AG09319 (cell line): Measurements from ENCODE around the gene PCBD2.
A peak's percentile ranks its signal among the peaks of the same experiment; 100 is the strongest.
"Not testable (repeated sequence)": the region's sequence is repeated elsewhere in the genome, so short reads cannot be mapped to it uniquely, and the experiment has no call there.

ENCODE experiments used
- DNase-seq: peaks from one replicate; pipeline ENCODE4 v3.0.0-alpha.2; 2010; ENCODE audit warnings: low read depth; ENCODE audit errors: extremely low read depth
- TF ChIP-seq, protein P1 (sequence below): IDR thresholded peaks from 2 replicates; pipeline ENCODE4 v1.5.1; 2011; ENCODE audit warnings: low read depth, mild to moderate bottlenecking, inconsistent platforms, low read length, moderate library complexity

The PCBD2 gene

DNA sequence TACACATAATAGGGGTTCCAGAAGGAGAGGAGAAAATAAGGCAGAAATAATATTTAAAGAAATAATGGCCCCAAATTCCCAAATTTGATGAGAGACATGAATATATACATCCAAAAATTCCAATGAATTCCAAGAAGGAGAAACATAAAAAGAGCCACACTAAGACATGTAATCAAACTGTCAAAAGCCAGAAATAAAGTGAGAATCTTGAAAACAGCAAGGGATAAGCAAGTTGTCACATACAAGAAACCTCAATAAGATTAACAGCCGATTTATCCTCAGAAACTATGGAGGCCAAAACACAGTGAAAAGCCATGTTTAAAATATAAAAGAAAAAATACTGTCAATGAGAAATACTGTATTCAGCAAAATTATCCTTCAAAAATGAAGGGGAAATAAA is 77.3 kb downstream of the PCBD2 start:
- TF ChIP-seq, protein P1, sequence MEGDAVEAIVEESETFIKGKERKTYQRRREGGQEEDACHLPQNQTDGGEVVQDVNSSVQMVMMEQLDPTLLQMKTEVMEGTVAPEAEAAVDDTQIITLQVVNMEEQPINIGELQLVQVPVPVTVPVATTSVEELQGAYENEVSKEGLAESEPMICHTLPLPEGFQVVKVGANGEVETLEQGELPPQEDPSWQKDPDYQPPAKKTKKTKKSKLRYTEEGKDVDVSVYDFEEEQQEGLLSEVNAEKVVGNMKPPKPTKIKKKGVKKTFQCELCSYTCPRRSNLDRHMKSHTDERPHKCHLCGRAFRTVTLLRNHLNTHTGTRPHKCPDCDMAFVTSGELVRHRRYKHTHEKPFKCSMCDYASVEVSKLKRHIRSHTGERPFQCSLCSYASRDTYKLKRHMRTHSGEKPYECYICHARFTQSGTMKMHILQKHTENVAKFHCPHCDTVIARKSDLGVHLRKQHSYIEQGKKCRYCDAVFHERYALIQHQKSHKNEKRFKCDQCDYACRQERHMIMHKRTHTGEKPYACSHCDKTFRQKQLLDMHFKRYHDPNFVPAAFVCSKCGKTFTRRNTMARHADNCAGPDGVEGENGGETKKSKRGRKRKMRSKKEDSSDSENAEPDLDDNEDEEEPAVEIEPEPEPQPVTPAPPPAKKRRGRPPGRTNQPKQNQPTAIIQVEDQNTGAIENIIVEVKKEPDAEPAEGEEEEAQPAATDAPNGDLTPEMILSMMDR: no peak
- DNase-seq: no peak

DNA sequence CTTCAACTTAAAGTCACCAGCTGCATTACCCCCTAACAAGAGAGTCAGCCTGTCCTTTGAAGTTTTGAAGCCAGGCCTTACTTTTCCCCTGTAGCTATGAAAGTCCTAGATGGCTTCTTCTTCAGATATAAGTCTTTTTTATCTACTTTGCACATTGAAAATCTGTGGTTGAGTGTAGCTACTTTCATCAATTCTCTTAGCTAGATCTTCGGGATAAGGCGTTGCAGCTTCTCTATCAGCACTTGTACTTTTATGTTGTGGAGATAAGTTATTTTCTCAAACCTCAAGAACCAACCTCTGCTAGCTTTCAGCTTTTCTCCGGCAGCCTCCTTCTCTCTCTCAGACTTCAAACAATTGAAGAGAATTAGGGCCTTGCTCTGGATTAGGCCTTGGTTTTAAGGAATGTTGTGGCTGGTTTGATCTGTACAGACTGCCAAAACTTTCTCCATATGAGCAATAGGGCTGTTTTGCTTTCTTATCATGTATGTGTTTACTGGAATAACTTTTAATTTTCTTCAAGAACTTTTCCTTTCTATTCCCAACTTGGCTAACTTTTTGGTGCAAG is 84.4 kb downstream of the PCBD2 start:
- DNase-seq: peak; percentile 27

DNA sequence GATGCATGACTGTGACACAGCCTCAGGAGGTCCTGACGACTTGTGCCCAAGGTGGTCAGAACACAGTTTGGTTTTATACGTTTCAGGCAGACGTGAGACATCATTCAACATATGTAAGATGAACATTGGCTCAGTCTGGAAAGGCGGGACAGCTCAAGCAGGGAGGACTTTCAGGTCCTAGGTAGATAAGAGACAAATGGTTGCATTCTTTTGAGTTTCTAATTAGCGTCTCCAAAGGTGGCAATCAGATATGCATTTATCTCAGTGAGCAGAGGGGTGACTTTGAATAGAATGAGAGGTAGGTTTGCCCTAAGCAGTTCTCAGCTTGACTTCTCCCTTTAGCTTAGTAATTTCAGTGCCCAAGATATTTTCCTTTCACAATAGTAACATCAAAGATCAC is 85.3 kb downstream of the PCBD2 start:
- not testable (repeated sequence) for DNase-seq

More for the DNA sequence above, 84.4 kb downstream of the PCBD2 start:
- TF ChIP-seq, protein P1: no peak

DNA sequence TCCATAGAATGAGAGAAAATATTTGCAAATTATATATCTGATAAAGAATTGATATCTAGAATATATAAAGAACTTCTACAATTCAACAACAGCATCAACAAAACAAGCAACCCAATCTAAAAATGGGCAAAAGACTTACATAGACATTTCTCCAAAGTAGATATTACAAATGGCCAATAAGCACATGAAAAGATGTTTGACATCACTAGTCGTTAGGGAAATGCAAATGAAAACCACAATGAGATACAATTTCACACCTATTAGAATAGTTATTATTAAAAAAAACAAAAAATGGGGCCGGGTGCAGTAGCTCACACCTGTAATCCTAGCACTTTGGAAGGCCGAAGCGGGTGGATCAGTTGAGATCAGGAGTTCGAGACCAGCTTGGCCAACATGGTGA is 87.2 kb downstream of the PCBD2 start:
- TF ChIP-seq, protein P1: no peak
- DNase-seq: no peak

DNA sequence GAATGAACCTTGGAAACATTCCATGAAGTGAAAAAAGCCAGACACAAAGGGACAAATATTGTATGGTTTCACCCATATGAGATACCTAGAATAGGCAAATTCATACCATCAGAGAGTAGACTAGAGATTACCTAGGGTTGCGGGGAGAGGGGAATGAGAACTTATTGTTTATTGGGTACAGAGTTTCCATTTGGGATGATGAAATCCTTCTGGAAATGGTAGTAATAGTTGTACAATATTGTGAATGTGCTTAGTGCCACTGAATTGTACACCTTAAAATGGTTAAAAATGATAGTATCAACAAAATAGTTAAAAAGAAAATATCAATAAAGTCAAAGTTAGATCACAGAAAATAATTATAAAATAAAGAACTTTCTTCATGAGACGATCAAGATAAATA is 88.2 kb downstream of the PCBD2 start:
- no peak for DNase-seq
- TF ChIP-seq, protein P1: no peak

DNA sequence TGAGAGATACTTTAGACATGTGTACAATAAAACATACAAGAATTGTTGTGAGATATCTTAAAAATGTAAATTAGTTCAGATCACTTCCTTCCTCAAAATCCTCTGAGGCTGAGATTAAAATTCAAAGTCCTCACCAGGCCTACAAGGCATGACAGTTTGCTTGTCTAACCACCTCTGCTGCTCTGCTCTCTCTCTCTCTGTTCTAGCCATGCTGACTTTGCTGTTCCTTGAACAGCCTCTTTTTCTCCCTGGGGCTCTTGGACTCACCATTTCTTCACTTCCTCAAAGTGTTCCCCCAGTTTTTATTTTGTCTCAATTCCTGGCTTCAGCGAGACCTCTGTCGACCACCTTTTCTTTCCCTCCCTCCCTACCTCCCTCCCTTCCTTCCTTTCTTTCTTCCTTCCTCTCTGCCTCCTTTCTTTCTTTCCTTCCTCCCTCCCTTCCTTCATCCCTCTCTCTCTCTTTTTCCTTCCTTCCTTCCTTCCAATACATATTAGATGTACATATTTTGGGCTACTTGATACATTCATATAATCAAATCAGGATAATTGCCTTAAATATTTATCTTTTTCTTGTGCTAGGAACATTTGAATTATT is 89.7 kb downstream of the PCBD2 start:
- TF ChIP-seq, protein P1: no peak
- DNase-seq: no peak

DNA sequence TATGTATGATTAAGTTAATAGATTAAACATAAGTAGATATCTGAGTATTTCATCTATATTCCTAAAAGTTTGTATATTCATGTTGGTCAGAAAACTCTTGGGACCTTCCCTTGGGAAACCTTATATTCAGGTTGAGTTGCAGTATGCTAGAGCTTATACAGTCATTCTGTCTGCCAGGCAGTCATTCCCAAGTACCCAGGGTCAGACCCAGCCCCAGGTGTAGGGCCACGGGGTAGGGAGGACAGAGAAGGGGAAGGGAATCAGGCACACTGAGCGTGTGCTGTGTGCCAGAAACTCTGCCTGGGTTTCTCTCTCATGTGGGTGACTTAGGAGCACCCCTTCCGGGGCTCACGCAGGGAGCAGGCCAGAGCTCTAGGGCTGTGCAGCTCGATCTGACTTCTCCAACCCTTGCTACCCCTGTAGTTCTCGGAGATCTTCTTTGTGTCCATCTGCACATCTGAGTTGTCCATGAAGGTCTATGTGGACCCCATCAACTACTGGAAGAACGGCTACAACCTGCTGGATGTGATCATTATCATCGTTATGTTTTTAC is 91.0 kb downstream of the PCBD2 start:
- TF ChIP-seq, protein P1: no peak
- DNase-seq: no peak

DNA sequence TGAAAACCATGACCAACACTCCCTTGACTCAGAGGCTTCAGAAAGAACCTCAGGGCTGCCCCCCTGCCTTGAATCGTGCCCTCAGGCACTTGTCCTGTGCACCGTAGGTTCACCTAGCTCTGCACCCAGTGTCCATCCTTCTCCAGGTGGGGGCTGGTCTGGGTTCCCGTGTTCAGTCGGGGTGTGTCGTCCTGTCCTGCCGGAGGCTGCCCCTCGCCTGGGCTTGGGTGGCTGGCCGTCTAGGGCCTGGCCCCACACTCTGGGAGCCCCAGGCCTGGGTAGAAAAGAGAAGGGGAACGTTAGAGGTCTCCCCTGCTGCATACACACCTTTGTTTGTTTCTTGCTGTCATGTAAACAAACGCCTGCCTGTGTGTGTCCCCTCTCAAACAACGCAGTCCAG is 92.1 kb downstream of the PCBD2 start:
- no peak for DNase-seq
- TF ChIP-seq, protein P1: no peak

DNA sequence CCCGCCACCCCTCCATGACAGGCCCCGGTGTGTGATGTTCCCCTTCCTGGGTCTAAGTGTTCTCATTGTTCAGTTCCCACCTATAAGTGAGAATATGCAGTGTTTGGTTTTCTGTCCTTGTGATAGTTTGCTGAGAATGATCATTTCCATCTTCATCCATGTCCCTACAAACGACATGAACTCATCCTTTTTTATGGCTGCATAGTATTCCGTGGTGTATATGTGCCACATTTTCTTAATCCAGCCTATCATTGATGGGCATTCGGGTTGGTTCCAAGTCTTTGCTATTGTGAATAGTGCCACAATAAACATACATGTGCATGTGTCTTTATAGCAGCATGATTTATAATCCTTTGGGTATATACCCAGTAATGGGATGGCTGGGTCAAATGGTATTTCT is 93.1 kb downstream of the PCBD2 start:
- DNase-seq: not testable (repeated sequence)
